Kidney (tissue), 14 donors: ENCODE results near the gene FAM180A. TPM values are rescaled to one million over a fixed set of nuclear protein-coding genes. Genes with fewer than 3 reads are reported as not detected.

Experiments
- DNase-seq, 5 donors: peaks; one replicate each; pipeline ENCODE4 v3.0.0-alpha.2; 2013 to 2020
- FAIRE-seq: peaks from 2 replicates; lab custom pipeline; 2012; peaks lifted over from hg19 to GRCh38; lab: Jason Lieb, UNC
- H3K27ac ChIP-seq, 2 donors: one replicate each; pipeline ENCODE4 v1.7.0; 2013; ENCODE audit warnings: low read depth in 2 of 2, low read length in 2 of 2, inconsistent platforms in 1 of 2
- H3K27me3 ChIP-seq: one replicate; pipeline ENCODE4 v1.7.1; 2013; ENCODE audit warnings: low read length, inconsistent platforms; ENCODE audit not compliant: control insufficient read depth, insufficient read depth
- H3K36me3 ChIP-seq, 3 donors: one replicate each; pipeline versions ENCODE4 v1.7.0 to v1.7.1; 2013; ENCODE audit warnings: low read length in 3 of 3, control low read depth in 1 of 3, inconsistent platforms in 1 of 3; ENCODE audit not compliant: insufficient read depth in 3 of 3, control insufficient read depth in 2 of 3
- H3K4me1 ChIP-seq, 3 donors: one replicate each; pipeline versions ENCODE4 v1.7.0 to v1.7.1; 2013; ENCODE audit warnings: low read length in 3 of 3, inconsistent platforms in 1 of 3, low read depth in 1 of 3; ENCODE audit not compliant: control insufficient read depth in 2 of 3, insufficient read depth in 2 of 3
- H3K4me3 ChIP-seq, 3 donors: one replicate each; pipeline versions ENCODE4 v1.7.0 to v1.8.1; 2013; ENCODE audit warnings: low read length in 3 of 3, control low read depth in 1 of 3, inconsistent platforms in 1 of 3
- H3K9ac ChIP-seq, 3 donors: one replicate each; pipeline versions ENCODE4 v1.7.0 to v1.7.1; 2013; ENCODE audit warnings: low read length in 3 of 3, control low read depth in 1 of 3, inconsistent platforms in 1 of 3
- H3K9me3 ChIP-seq, 3 donors: one replicate each; pipeline versions ENCODE4 v1.7.0 to v1.7.1; 2013; ENCODE audit warnings: low read length in 3 of 3, control low read depth in 1 of 3, inconsistent platforms in 1 of 3; ENCODE audit not compliant: control insufficient read depth in 2 of 3, insufficient read depth in 1 of 3
- CTCF ChIP-seq: IDR thresholded peaks from 3 replicates; pipeline ENCODE4 v1.5.1; 2012; ENCODE audit warnings: mild to moderate bottlenecking, moderate library complexity, borderline replicate concordance; ENCODE audit not compliant: insufficient read depth; ENCODE audit errors: extremely low read depth
- intact Hi-C: fragments of 100-400 bp; cut with DNase I; formaldehyde crosslinking; loops from one replicate; pipeline ENCODE4 v1.11.1; 2022
- polyA plus RNA-seq: library from polyadenylated mRNA; stranded (reverse); fragments of 350-450 nt; fragmentation: Illumina TruSeq; extraction: RNeasy Lipid Tissue Mini Kit (QIAGEN cat#74804); gene quantifications from one replicate; pipeline ENCODE4 v1.2.3, GENCODE V29; 2014; ENCODE audit warnings: low read depth, low replicate concordance; ENCODE audit not compliant: insufficient read depth
- total RNA-seq: library from RNA; stranded (reverse); fragmentation: NEBNext Ultra II Directional; extraction: Animal tissue kit (Norgen Biotek cat#: 25700); gene quantifications from one replicate; pipeline ENCODE4 v1.2.1, GENCODE V29; 2021
- donor health status: control.
- donor health status: control.
- donor health status: control.
- donor health status: control.
- donor health status: control.
- donor health status: DM: yes; HTN: yes; CAD: no.
- donor health status: Normal renal cell carcinoma (clear cell type).

The FAM180A gene
- total and polyA plus RNA-seq, 2 donors from 2014 or later, result 1.7 to 2.2 TPM

GRCh38 chr7:135709508-135709907 is 39.1 kb downstream of the FAM180A start:
- TF ChIP-seq CTCF, result no peak
- no peak overlapping the region for H3K9ac ChIP-seq
- H3K4me1 ChIP-seq, result peaks cover 0 to 4% (median 0%) of the 10 kb centered on the region in 3 donors
- no peak overlapping the region for H3K4me3 ChIP-seq
- intact Hi-C loops, result no loop called here
- peak in 1 of 5 donors; percentile 8 for DNase-seq
- no peak overlapping the region for H3K27ac ChIP-seq
- no peaks in the 10 kb centered on the region for H3K9me3 ChIP-seq
- H3K36me3 ChIP-seq, result no peaks in the 10 kb centered on the region
- no peak for FAIRE-seq
- H3K27me3 ChIP-seq, result no peaks in the 10 kb centered on the region

GRCh38 chr7:135708041-135708440 is 40.6 kb downstream of the FAM180A start:
- H3K27ac ChIP-seq, result no peak overlapping the region
- H3K36me3 ChIP-seq, result no peaks in the 10 kb centered on the region
- H3K4me3 ChIP-seq, result no peak overlapping the region
- FAIRE-seq, result no peak
- H3K27me3 ChIP-seq, result no peaks in the 10 kb centered on the region
- no peaks in the 10 kb centered on the region for H3K9me3 ChIP-seq
- no peak overlapping the region for H3K9ac ChIP-seq
- intact Hi-C loops, result no loop called here
- DNase-seq, result no peak
- no peak for TF ChIP-seq CTCF
- H3K4me1 ChIP-seq, result peaks cover 0 to 4% (median 0%) of the 10 kb centered on the region in 3 donors

GRCh38 chr7:135707570-135707966 is 41.0 kb downstream of the FAM180A start:
- no peak overlapping the region for H3K27ac ChIP-seq
- DNase-seq, result no peak
- H3K27me3 ChIP-seq, result no peaks in the 10 kb centered on the region
- intact Hi-C loops, result no loop called here
- no peak overlapping the region for H3K4me3 ChIP-seq
- H3K9me3 ChIP-seq, result no peaks in the 10 kb centered on the region
- no peaks in the 10 kb centered on the region for H3K36me3 ChIP-seq
- no peak for FAIRE-seq
- peaks cover 0 to 4% (median 0%) of the 10 kb centered on the region in 3 donors for H3K4me1 ChIP-seq
- no peak overlapping the region for H3K9ac ChIP-seq
- TF ChIP-seq CTCF, result no peak

- Histone ChIP-seq H3K9me3 (no peaks in the 10 kb centered on the region), H3K4me3 (no peak overlapping the region), H3K9ac (no peak overlapping the region), H3K36me3 (no peaks in the 10 kb centered on the region), H3K27me3 (no peaks in the 10 kb centered on the region), H3K4me1 (peaks cover 0 to 4% (median 0%) of the 10 kb centered on the region in 3 donors), H3K27ac (no peak overlapping the region)
- TF ChIP-seq CTCF, result no peak
- DNase-seq (no peak), FAIRE-seq (no peak)
- intact Hi-C loops, result no loop called here
Observed at GRCh38 chr7:135706858-135707569, 41.6 kb downstream of the FAM180A start.
